GM18951 (cell line): ENCODE results near the gene ASAP3.

ENCODE experiments used
- POLR2A ChIP-seq: IDR thresholded peaks from 4 replicates; pipeline ENCODE4 v1.6.1; 2011; ENCODE audit warnings: mild to moderate bottlenecking; ENCODE audit not compliant: insufficient read length, insufficient read depth; ENCODE audit errors: extremely low read depth
- in situ Hi-C: fragments of 300-500 bp; cut with MboI; formaldehyde crosslinking; loops from one replicate; pipeline ENCODE4 v1.12.0; 2022; ENCODE audit warnings: low sequenced_read_pairs, mixed read lengths, inconsistent platforms; ENCODE audit not compliant: unreplicated experiment

Gene ASAP3

GRCh38 chr1:23483321-23484252 lies at the start of gene ASAP3:
ASAP3 (minus strand) TSS chr1:23484179; CDS start chr1:23484133, 46 bp downstream.
- in situ Hi-C loops, result no loop called here

GRCh38 chr1:23533246-23534023 lies 49.5 kb upstream of the ASAP3 start:
- in situ Hi-C loops, result no loop called here
- TF ChIP-seq POLR2A, result no peak

More at GRCh38 chr1:23483321-23484252, at the start of gene ASAP3:
- TF ChIP-seq POLR2A, result no peak

GRCh38 chr1:23531562-23532094 lies 47.6 kb upstream of the ASAP3 start:
- in situ Hi-C loops, result no loop called here

DNA sequence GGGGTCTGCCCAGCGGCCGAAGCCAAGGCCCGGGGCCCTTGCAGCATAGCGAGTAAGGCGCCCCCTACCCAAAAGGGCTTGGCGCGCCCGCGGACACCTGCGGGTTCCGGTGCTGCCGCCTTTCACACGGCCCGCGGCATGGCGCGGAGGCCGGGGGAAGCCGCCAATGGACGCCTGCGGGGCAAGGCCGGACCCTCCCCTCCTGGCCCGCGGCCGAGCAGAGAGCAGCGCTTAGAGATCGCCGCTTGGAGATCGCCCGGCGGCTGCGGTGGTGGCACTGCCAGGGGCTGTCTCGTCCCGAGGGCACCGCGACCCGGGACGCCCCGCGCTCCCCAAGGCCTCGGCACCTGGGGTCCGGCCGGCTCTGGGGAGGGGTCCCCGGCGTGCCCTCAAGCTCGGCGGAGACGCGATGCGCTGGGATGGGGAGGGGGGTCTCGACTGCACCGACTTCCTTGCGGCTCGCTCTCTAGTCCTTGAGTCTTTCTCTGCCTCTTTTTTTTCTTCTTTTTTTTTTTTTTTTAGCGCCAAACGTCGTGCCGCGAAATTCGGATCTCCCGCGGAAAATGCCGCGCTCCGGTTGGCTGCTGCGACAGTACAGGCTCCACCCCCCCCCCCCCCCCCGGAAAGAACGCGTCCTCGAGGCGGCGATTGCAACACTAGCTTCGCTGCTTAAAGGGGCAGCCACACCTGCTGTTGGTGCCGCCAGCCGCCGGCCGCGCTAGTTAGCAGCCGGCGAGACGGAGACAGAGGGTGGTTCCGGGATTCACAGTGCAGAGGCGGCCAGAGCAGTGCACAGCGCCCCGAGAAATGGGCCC lies 47.0 kb upstream of the ASAP3 start, which contains the start of gene E2F2:
TSS of gene E2F2 (minus strand) at position 487 of the 815 bp plus-strand sequence. CDS start at position 47, 440 bp downstream.
- in situ Hi-C loops, result no loop called here
- TF ChIP-seq POLR2A, result peak; percentile 30

More at GRCh38 chr1:23531562-23532094, 47.6 kb upstream of the ASAP3 start:
- TF ChIP-seq POLR2A, result no peak

- in situ Hi-C loops, result no loop called here
Observed at GRCh38 chr1:23530087-23530746, 46.2 kb upstream of the ASAP3 start.

DNA sequence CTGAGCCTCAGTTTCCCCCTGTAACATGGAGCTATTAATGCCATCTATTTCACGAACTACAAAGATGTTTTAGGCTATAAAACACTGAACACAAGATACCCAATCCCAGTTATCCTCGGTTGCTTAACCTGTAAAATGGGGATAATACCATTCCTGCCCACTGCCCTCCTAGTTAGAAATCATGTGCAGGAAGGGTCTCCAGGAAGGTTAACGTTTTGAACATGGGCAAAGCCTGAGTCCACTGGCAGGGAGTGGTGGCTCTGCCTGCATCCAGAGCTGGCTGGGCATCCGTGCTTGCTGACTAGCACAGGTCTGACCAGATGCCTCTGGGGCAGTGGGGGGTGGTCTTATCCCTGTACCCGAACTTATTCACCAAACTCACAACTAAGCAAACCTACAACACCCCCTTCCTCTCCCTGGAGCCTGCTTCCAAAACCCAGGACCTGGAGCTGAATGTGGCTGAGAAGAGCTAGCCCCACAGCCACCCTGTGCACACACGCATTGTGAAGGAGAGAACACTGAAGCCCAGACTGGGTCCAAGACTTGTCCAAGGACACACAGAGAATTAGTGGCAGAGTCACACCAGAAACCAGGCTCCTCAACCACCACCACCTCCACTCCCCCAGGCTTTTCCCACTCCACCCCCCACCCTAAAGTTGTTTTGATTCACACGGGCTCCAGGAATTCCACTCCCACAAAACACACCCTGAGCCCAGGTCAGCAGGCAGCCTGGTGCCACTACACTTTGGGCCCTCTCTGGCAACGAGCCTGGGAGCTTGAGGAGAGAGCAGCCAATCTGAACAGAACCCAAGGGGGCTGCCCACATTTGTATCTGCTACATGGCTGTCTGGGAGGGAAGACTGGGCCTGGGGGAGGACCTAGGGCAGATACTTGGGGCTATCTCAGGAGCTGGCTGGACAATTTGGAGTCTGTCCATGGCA lies 45.4 kb upstream of the ASAP3 start:
- in situ Hi-C loops, result no loop called here
- no peak for TF ChIP-seq POLR2A

More at GRCh38 chr1:23530087-23530746, 46.2 kb upstream of the ASAP3 start:
- no peak for TF ChIP-seq POLR2A

DNA sequence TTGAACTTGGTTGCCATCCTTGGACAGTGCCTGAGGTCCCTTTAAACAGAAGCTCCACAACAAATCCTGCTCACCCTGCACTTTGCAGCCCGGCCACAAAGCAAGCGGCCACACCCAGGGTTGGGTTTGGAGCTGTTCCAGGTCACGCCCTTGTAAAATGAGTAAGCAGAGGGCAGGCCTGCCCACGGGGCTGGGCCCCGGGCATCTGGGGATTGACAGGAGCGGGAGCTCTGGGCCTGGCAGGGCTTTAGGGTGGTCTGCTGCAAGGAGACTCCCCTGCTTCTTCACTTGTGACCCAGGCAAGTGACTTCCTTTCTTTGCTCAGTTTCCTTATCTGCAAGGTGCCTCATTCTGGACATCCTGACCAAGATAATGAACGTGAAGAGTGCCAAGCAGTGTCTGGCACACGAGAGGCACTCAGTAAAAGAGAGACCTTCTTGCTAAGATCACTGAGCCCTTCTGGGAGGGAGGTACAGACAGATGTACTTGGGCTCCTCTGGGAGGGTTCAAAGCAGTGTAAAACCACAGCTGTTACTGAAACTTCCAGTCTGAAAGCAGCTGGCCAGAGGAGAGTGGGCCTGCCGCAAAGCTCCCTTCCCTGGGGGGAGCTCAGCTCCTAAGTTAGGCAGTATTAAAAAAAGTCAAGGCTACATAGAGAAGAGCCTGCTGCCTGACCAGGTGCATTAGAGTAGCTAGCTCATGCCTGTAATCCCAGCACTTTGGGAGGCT lies 44.4 kb upstream of the ASAP3 start:
- in situ Hi-C loops, result no loop called here
- TF ChIP-seq POLR2A, result no peak

GRCh38 chr1:23527900-23528249 lies 43.9 kb upstream of the ASAP3 start:
- in situ Hi-C loops, result no loop called here

GRCh38 chr1:23527366-23527765 lies 43.4 kb upstream of the ASAP3 start:
- no peak for TF ChIP-seq POLR2A
- in situ Hi-C loops, result no loop called here

More at GRCh38 chr1:23527900-23528249, 43.9 kb upstream of the ASAP3 start:
- no peak for TF ChIP-seq POLR2A

GRCh38 chr1:23526329-23527041 lies 42.5 kb upstream of the ASAP3 start:
- in situ Hi-C loops, result no loop called here
- TF ChIP-seq POLR2A, result no peak
